Neural crest cell (in vitro differentiated cells): ENCODE data around the gene PLA2R1. TPM values are rescaled to one million over a fixed set of nuclear protein-coding genes. Genes with fewer than 3 reads are reported as not detected.

Source experiments
- DNase-seq: peaks from one replicate; pipeline ENCODE4 v3.0.0; 2021; ENCODE audit warnings: low read depth, mixed read lengths, low spot score
- H3K27ac Mint-ChIP-seq: one replicate; pipeline ENCODE4 v1.8.0; 2021; ENCODE audit warnings: mild to moderate bottlenecking, mixed read lengths; ENCODE audit not compliant: unreplicated experiment
- H3K27me3 Mint-ChIP-seq: 2 replicates; pipeline ENCODE4 v1.8.0; 2021; ENCODE audit warnings: low read depth, mild to moderate bottlenecking, mixed read lengths
- H3K36me3 Mint-ChIP-seq: 2 replicates; pipeline ENCODE4 v1.8.0; 2021; ENCODE audit warnings: low read depth, mild to moderate bottlenecking, mixed read lengths
- H3K4me1 Mint-ChIP-seq: 2 replicates; pipeline ENCODE4 v1.8.0; 2021; ENCODE audit warnings: mixed read lengths
- H3K4me3 Mint-ChIP-seq: one replicate; pipeline ENCODE4 v1.8.0; 2021; ENCODE audit warnings: mild to moderate bottlenecking, mixed read lengths
- H3K9me3 Mint-ChIP-seq: 2 replicates; pipeline ENCODE4 v1.8.0; 2021; ENCODE audit warnings: mixed read lengths
- total RNA-seq: library from RNA; stranded (reverse); gene quantifications from 2 replicates; pipeline ENCODE4 v1.2.1, GENCODE V29; 2021
- TF ChIP-seq, protein P1 (sequence below): fragments of 200-600 bp; sonication (generic); conservative IDR thresholded peaks from 2 replicates; pipeline ENCODE4 v1.5.0; 2021; ENCODE audit warnings: antibody characterized with exemption, mild to moderate bottlenecking

PLA2R1 gene
- total RNA-seq, 1 donor from 2014 or later = 0.09 TPM

DNA sequence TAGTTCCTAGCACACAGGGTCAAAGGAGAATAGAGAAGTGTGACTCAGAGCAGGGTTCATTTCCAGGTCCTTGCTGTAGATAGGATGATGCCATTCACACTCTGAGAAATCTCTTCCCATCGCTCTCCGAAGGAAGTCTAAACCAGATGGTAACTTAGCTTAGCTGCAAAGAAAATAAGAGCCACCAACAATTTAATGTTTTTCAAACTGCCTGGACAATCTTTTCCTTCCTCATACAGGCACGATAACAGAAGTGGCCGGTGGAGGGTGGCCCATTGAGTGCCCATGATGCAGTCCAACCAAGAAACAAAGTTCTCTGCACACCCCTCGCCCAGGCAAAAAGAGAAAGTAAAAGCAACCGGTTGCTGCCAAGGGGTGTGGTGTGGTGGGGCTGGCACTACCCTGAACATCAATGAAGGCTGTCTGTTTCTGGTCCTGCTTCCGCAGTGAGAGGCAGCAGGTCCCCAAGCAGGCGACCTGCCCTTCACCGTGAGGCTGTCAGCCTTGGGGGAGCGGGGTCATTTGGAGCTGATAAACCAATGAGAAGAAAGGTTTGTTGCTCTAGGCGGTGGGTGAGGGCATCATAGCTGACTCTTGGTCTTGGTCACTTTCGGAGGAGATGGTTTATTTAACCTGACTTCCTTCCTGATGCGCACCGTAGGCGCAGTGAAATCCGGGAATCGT, 158.8 kb downstream of the PLA2R1 start:
- Mint-ChIP-seq H3K27ac (no peak overlapping the region), H3K36me3 (no peaks in the 10 kb centered on the region), H3K4me3 (peak overlapping the region; percentile 28), H3K27me3 (peaks cover 67% of the 10 kb centered on the region), H3K9me3 (peaks cover 3% of the 10 kb centered on the region), H3K4me1 (peaks cover 9% of the 10 kb centered on the region)
- DNase-seq = no peak
- TF ChIP-seq, protein P1, sequence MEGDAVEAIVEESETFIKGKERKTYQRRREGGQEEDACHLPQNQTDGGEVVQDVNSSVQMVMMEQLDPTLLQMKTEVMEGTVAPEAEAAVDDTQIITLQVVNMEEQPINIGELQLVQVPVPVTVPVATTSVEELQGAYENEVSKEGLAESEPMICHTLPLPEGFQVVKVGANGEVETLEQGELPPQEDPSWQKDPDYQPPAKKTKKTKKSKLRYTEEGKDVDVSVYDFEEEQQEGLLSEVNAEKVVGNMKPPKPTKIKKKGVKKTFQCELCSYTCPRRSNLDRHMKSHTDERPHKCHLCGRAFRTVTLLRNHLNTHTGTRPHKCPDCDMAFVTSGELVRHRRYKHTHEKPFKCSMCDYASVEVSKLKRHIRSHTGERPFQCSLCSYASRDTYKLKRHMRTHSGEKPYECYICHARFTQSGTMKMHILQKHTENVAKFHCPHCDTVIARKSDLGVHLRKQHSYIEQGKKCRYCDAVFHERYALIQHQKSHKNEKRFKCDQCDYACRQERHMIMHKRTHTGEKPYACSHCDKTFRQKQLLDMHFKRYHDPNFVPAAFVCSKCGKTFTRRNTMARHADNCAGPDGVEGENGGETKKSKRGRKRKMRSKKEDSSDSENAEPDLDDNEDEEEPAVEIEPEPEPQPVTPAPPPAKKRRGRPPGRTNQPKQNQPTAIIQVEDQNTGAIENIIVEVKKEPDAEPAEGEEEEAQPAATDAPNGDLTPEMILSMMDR = no peak

DNA sequence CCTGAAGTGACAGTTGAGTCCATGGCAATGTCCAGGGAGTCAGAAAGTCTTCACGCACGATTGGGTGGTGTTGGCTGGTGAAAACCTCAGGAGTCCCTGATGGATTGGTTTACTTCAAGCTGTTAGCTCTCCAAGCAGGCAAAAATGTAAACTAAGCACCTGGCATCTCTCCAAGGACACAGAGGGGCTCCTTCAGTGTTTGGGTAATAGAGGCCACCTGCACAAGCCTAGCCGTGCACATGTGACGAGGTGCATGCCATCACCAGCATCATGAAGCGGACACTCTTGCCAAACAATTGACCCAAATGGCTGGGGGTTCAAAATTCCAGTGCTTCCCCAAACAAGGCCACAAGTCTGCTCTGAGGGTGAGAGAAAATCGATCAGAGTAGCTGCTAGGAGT, 159.7 kb downstream of the PLA2R1 start:
- peaks cover 64% of the 10 kb centered on the region for H3K27me3 Mint-ChIP-seq
- peaks cover 9% of the 10 kb centered on the region for H3K4me1 Mint-ChIP-seq
- H3K4me3 Mint-ChIP-seq = no peak overlapping the region

DNA sequence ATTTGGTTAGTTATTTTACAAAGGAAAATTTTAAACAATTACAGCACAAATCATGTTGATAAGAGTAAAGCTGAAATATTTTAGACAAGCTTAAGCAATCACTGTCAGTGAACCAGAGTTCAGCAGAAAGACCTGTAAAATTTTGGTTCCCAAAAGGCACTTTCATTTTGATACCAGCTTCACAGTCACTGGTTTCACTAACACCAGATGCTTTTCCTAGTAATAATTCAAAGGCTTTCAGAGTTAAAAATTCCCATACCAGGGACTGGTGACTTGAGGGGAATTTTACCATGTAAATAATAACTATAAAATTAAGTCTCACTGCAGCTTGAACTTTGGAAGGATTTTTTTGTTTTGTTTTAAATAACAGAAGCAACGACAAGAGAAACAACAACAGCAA, 162.1 kb downstream of the PLA2R1 start:
- no peaks in the 10 kb centered on the region for H3K9me3 Mint-ChIP-seq
- DNase-seq = no peak
- peaks cover 9% of the 10 kb centered on the region for H3K4me1 Mint-ChIP-seq
- H3K4me3 Mint-ChIP-seq = no peak overlapping the region
- TF ChIP-seq, protein P1 = no peak
- H3K36me3 Mint-ChIP-seq = no peaks in the 10 kb centered on the region
- peaks cover 45% of the 10 kb centered on the region for H3K27me3 Mint-ChIP-seq
- H3K27ac Mint-ChIP-seq = no peak overlapping the region

More for the DNA sequence above, 159.7 kb downstream of the PLA2R1 start:
- Mint-ChIP-seq H3K27ac (no peak overlapping the region), H3K9me3 (peaks cover 3% of the 10 kb centered on the region), H3K36me3 (no peaks in the 10 kb centered on the region)
- TF ChIP-seq, protein P1 = no peak
- DNase-seq = no peak

DNA sequence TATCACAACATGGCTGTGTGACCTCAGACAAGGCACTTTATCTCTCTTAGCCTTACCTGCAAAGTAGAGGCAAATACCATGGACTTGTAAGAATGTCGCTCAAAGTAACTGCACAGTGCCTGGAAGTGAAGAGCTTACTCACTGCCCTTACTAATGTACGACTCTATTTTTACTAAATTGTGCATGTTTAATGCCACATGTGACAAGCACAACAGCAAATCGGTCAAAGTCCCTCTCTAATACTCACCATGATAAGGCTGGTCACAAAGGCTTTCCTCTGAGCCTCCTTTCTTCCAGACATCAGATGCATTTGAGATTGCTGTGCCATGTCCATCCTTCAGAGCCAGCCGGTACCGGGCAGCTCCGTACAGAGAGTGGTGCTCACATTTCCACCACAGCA, 164.0 kb downstream of the PLA2R1 start:
- Mint-ChIP-seq H3K9me3 (no peaks in the 10 kb centered on the region), H3K27me3 (peaks cover 28% of the 10 kb centered on the region), H3K4me3 (no peak overlapping the region), H3K27ac (peak overlapping the region; percentile 50), H3K36me3 (no peaks in the 10 kb centered on the region), H3K4me1 (peaks cover 4% of the 10 kb centered on the region)
- TF ChIP-seq, protein P1 = no peak
- no peak for DNase-seq

DNA sequence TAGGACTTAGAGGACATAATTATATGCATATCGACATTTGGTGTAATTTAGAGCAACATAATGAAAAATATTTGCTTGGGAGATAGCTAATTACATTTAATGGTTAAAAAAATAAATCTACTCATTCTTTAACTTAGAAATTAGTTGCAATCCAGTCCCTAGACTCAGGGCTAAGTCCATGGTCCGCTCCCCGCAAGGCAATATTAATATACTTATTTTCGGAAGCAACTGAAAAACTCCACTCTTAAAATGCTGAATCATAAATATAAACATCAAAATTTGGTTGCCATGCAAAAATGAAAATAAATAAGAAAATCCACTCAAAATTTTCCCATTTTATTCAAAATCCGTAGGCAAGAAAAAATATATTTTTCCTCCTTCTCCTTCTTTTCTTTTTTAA, 164.7 kb downstream of the PLA2R1 start:
- TF ChIP-seq, protein P1 = no peak
- Mint-ChIP-seq H3K4me1 (no peaks in the 10 kb centered on the region), H3K27ac (no peak overlapping the region), H3K9me3 (no peaks in the 10 kb centered on the region), H3K36me3 (no peaks in the 10 kb centered on the region), H3K27me3 (peaks cover 21% of the 10 kb centered on the region), H3K4me3 (no peak overlapping the region)
- no peak for DNase-seq
